Lower leg skin (tissue), 4 donors: ENCODE results near the gene SCAPER. TPM values are rescaled to one million over a fixed set of nuclear protein-coding genes. Genes with fewer than 3 reads are reported as not detected.

Experiments used
- DNase-seq, 2 donors: peaks; one replicate each; pipeline ENCODE4 v3.0.0-alpha.2; 2019; ENCODE audit warnings: low spot score in 2 of 2
- H3K4me3 ChIP-seq: fragments of 200-600 bp; sonication (generic); 2 replicates; pipeline ENCODE4 v1.5.1; 2017; ENCODE audit warnings: mild to moderate bottlenecking, low read depth; ENCODE audit not compliant: poor library complexity, severe bottlenecking
- POLR2A ChIP-seq, 2 donors: fragments of 450-650 bp; IDR thresholded peaks; one replicate each; pipeline ENCODE4 v1.6.1; 2016 to 2017; ENCODE audit warnings: antibody characterized with exemption in 2 of 2, mild to moderate bottlenecking in 1 of 2, moderate library complexity in 1 of 2
- WGBS, 2 donors: methylation state at CpG; one replicate each; pipeline ENCODE4 v1.1.5; 2018; 5-methylcytosine and 5-hydroxymethylcytosine counted together
- intact Hi-C: fragments of 100-400 bp; cut with DNase I; formaldehyde crosslinking; loops from one replicate; pipeline ENCODE4 v1.15.0; 2023; ENCODE audit warnings: low total_unique reads
- total RNA-seq, 4 donors: library from RNA; depleted of rRNA; stranded (reverse); fragments of >200 nt; gene quantifications; one replicate each; pipeline ENCODE4 v1.1.0, GENCODE V29; 2016
- TF ChIP-seq, protein P1 (sequence below), 3 donors: fragments of 450-650 bp; IDR thresholded peaks; one replicate each; pipeline ENCODE4 v1.5.1; 2016; ENCODE audit warnings: antibody characterized with exemption in 3 of 3, mild to moderate bottlenecking in 3 of 3, moderate library complexity in 2 of 3

Gene SCAPER
- total RNA-seq, 4 donors from 2014 or later: 23.8 to 63.2 (median 32.9) TPM

DNA sequence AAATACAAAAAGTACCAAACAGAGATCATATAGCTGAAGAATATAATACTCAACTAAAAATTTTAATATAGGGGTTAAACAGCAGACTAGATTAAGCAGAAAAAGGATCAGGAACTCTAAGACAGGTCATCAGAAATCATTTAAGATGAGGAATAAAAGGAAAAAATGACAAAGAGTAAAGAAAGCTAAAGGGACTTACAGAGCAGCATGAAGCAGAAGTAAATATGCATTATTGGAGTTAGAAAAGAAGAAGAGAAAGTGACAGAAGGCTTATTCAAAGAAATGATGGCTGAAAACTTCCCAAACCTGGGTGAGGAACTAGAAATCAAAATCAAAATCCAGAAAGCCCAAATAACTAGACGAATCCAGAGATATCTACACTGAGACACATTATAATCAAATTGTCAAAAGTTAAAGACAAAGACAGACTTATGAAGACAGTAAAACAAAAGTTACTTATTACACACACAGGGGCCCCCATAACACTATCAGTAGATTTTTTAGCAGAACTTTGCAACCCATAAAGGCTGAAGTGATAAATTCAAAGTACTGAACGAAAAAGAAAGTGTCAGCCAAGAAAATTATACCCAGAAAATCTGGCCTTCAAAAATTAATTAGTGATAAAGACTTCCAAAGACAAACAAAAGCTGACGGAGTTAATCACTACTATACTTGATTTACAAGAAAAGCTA lies 95.6 kb downstream of the SCAPER start:
- WGBS, 2 donors: 92 to 93% methylated on average over 3 of the region's 3 CpGs
- intact Hi-C loops: no loop called here
- H3K4me3 ChIP-seq: no peak overlapping the region
- no peak for DNase-seq
- TF ChIP-seq, protein P1, sequence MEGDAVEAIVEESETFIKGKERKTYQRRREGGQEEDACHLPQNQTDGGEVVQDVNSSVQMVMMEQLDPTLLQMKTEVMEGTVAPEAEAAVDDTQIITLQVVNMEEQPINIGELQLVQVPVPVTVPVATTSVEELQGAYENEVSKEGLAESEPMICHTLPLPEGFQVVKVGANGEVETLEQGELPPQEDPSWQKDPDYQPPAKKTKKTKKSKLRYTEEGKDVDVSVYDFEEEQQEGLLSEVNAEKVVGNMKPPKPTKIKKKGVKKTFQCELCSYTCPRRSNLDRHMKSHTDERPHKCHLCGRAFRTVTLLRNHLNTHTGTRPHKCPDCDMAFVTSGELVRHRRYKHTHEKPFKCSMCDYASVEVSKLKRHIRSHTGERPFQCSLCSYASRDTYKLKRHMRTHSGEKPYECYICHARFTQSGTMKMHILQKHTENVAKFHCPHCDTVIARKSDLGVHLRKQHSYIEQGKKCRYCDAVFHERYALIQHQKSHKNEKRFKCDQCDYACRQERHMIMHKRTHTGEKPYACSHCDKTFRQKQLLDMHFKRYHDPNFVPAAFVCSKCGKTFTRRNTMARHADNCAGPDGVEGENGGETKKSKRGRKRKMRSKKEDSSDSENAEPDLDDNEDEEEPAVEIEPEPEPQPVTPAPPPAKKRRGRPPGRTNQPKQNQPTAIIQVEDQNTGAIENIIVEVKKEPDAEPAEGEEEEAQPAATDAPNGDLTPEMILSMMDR (IDR thresholded peaks at IDR 0.05): no peak
- TF ChIP-seq POLR2A (IDR thresholded peaks at IDR 0.05): no peak

DNA sequence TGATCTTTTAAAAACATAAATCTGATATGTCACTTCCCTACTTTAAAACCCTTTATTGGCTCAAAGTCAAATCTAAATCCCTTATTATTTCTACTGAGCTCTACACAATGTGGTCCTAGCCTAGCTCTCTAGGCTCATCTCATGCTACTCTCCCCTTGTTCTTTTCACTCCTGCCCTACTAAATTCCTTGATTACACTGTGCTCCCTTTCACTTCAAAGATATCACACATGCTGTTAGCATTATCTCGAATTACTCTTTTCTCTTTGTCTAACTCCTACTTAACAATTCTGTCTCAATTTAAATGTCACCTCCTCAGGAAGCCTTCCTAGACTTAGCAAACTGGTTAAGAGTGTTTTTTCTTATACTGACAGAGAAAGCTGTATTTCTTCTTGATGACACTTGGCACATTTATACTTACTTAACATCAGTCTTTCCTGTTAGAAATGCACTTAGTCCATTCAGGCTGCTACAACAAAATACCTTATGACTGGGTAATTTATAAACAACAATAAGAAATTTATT lies 102.0 kb downstream of the SCAPER start:
- intact Hi-C loops: no loop called here

DNA sequence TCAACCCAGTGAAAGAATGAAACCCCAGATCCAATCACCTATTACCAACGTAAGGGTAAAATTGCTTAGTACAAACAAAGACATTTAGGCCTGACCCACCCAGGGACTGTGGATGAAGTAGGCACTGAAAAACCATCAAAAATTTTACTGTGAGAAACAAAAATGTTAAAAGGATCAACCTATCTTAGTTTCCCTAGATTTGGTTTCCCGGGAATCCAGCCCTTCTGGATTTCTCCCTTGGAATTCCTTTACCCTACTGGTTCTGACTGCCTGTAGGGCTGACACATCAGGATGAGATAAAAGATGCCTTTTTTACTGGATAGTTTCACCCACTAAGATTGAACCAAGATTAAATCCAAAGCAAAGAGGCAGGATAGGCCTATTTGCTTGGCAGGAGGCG lies 102.7 kb downstream of the SCAPER start:
- intact Hi-C loops: no loop called here
- 97 to 98% methylated on average over 3 of the region's 3 CpGs for WGBS, 2 donors

More for the DNA sequence above, 102.0 kb downstream of the SCAPER start:
- TF ChIP-seq, protein P1 (IDR thresholded peaks at IDR 0.05): no peak
- TF ChIP-seq POLR2A (IDR thresholded peaks at IDR 0.05): no peak
- no peak overlapping the region for H3K4me3 ChIP-seq
- 76 to 81% methylated on average over 1 of the region's 1 CpG for WGBS, 2 donors
- DNase-seq: no peak

DNA sequence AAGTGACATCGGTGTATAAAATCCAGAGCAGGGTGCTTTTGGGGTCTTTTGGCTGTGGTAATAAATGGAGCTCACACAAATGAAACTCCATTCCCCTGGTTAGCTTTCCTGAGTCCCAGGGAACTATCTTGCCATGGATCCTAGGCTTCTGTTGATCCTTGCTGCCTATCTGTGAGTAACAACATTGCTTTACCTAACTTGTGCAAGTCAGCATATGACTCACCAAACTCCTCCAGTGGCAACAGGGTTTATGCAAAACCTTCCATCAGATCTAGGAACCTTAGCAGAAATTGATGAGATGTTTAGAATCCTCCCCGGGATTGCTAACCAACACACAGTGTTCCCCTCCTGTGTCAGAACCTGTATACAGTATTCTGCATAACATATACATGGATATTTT lies 105.4 kb downstream of the SCAPER start:
- no peak overlapping the region for H3K4me3 ChIP-seq
- no peak for DNase-seq
- WGBS, 2 donors: 76 to 88% methylated on average over 2 of the region's 2 CpGs
- TF ChIP-seq POLR2A (IDR thresholded peaks at IDR 0.05): no peak
- TF ChIP-seq, protein P1 (IDR thresholded peaks at IDR 0.05): no peak
- intact Hi-C loops: no loop called here

More for the DNA sequence above, 102.7 kb downstream of the SCAPER start:
- DNase-seq: no peak
- TF ChIP-seq, protein P1 (IDR thresholded peaks at IDR 0.05): no peak
- TF ChIP-seq POLR2A (IDR thresholded peaks at IDR 0.05): no peak
- no peak overlapping the region for H3K4me3 ChIP-seq

DNA sequence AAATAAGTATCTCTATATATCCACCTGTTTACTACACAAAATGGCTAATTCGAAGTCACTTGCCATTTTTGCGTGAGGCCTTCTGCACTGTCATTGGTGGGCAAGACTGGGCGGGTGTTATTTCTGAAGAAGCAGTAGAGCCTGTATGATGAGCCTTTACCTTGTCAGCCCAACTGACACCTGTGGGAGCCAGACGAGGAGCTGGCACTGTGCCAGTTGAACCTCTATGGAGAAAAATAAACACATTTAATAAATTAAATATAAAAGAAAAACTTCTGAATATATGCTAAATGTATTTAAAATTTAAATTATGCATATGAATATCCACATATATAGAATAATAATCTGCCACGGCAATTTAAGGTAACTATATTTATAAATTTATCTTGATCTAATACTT lies 109.9 kb downstream of the SCAPER start:
- no peak overlapping the region for H3K4me3 ChIP-seq
- WGBS, 2 donors: 82 to 83% methylated on average over 5 of the region's 5 CpGs
- TF ChIP-seq, protein P1 (IDR thresholded peaks at IDR 0.05): no peak
- TF ChIP-seq POLR2A (IDR thresholded peaks at IDR 0.05): no peak
- intact Hi-C loops: no loop called here
- DNase-seq: no peak

DNA sequence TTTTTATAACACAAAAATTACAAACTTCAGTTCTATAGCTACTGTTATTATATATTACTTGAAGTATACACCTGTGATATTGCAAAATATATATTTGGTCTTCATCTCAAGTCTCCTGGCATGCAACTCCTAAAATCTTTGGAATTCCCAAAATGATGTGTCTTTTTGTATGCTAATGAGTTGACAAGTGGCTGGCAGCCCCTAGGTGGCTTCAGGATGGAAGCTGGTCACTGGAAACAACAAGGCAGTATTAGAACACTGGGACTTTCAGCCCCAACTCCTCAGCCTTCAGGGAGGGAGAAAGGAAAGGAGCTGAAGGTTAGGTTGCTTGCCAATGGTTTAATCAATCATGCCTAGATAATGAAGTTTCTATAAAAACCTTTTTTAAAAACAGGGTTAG lies 112.0 kb downstream of the SCAPER start:
- no peak for DNase-seq
- no peak overlapping the region for H3K4me3 ChIP-seq
- intact Hi-C loops: no loop called here
- TF ChIP-seq, protein P1 (IDR thresholded peaks at IDR 0.05): no peak
- no peak for TF ChIP-seq POLR2A (IDR thresholded peaks at IDR 0.05)
